H9 (cell line): ENCODE measurements around the gene STAG2. TPM values are rescaled to one million over a fixed set of nuclear protein-coding genes. Genes with fewer than 3 reads are reported as not detected.

Experiments used
- DNase-seq: peaks from one replicate; pipeline ENCODE4 v3.0.0-alpha.2; 2017
- H2AFZ ChIP-seq: one replicate; pipeline ENCODE4 v1.6.1; 2013; ENCODE audit warnings: mild to moderate bottlenecking, low read length, control low read depth, moderate library complexity
- H2AK5ac ChIP-seq: 2 replicates; pipeline ENCODE4 v1.6.1; 2013; ENCODE audit warnings: low read length, control low read depth, mixed read lengths; ENCODE audit not compliant: insufficient read length
- H2BK120ac ChIP-seq: one replicate; pipeline ENCODE4 v1.6.1; 2013; ENCODE audit warnings: low read depth, mild to moderate bottlenecking, low read length, control low read depth, inconsistent platforms; ENCODE audit not compliant: poor library complexity, severe bottlenecking
- H2BK12ac ChIP-seq: 2 replicates; pipeline ENCODE4 v1.6.1; 2013; ENCODE audit warnings: low read length, control low read depth, mixed read lengths, low read depth; ENCODE audit not compliant: insufficient read length
- H2BK15ac ChIP-seq: 2 replicates; pipeline ENCODE4 v1.6.1; 2013; ENCODE audit warnings: low read depth, low read length, control low read depth
- H2BK20ac ChIP-seq: one replicate; pipeline ENCODE4 v1.6.1; 2013; ENCODE audit warnings: low read depth, mild to moderate bottlenecking, low read length, control low read depth, inconsistent platforms; ENCODE audit not compliant: poor library complexity, severe bottlenecking
- H2BK5ac ChIP-seq: 2 replicates; pipeline ENCODE4 v1.6.1; 2013; ENCODE audit warnings: low read length, control low read depth, mixed read lengths; ENCODE audit not compliant: insufficient read length
- H3K14ac ChIP-seq: 2 replicates; pipeline ENCODE4 v1.6.1; 2013; ENCODE audit warnings: low read length, control low read depth; ENCODE audit not compliant: insufficient read depth
- H3K18ac ChIP-seq: 2 replicates; pipeline ENCODE4 v1.6.1; 2013; ENCODE audit warnings: low read depth, mild to moderate bottlenecking, mixed read lengths, low read length, control low read depth; ENCODE audit not compliant: insufficient read length
- H3K23ac ChIP-seq: 2 replicates; pipeline ENCODE4 v1.6.1; 2013; ENCODE audit warnings: low read length, control low read depth, mixed read lengths, low read depth; ENCODE audit not compliant: insufficient read length
- H3K23me2 ChIP-seq: 2 replicates; pipeline ENCODE4 v1.6.1; 2013; ENCODE audit warnings: low read depth, mild to moderate bottlenecking, mixed read lengths, low read length, control low read depth; ENCODE audit not compliant: insufficient read length, poor library complexity, severe bottlenecking
- H3K27ac ChIP-seq: 2 replicates; pipeline ENCODE4 v1.5.1; 2013; ENCODE audit warnings: low read length, control low read depth, mixed read lengths, low read depth; ENCODE audit not compliant: insufficient read length
- H3K27me3 ChIP-seq: 2 replicates; pipeline ENCODE4 v1.6.1; 2013; ENCODE audit warnings: low read length, control low read depth, inconsistent platforms; ENCODE audit not compliant: insufficient read depth
- H3K4ac ChIP-seq: 2 replicates; pipeline ENCODE4 v1.6.1; 2013; ENCODE audit warnings: low read depth, mild to moderate bottlenecking, control low read depth, inconsistent platforms, low read length, moderate library complexity
- H3K4me1 ChIP-seq: 2 replicates; pipeline ENCODE4 v1.6.1; 2013; ENCODE audit warnings: low read length, control low read depth, inconsistent platforms; ENCODE audit not compliant: insufficient read depth
- H3K4me2 ChIP-seq: 2 replicates; pipeline ENCODE4 v1.6.1; 2013; ENCODE audit warnings: low read length, control low read depth, mixed read lengths; ENCODE audit not compliant: insufficient read length, insufficient read depth
- H3K56ac ChIP-seq: 2 replicates; pipeline ENCODE4 v1.6.1; 2013; ENCODE audit warnings: low read depth, mild to moderate bottlenecking, mixed read lengths, low read length, control low read depth; ENCODE audit not compliant: insufficient read length
- H3K79me1 ChIP-seq: 2 replicates; pipeline ENCODE4 v1.6.1; 2013; ENCODE audit warnings: low read depth, mild to moderate bottlenecking, moderate library complexity, low read length, control low read depth, inconsistent platforms; ENCODE audit not compliant: insufficient read depth, poor library complexity, severe bottlenecking
- H3K79me2 ChIP-seq: 2 replicates; pipeline ENCODE4 v1.6.1; 2013; ENCODE audit warnings: low read length, control low read depth, inconsistent platforms; ENCODE audit not compliant: insufficient read depth
- H3K9ac ChIP-seq: 2 replicates; pipeline ENCODE4 v1.6.1; 2013; ENCODE audit warnings: low read length, control low read depth, mixed read lengths; ENCODE audit not compliant: insufficient read length; ENCODE audit errors: extremely low read depth
- H3K9me3 ChIP-seq: one replicate; pipeline ENCODE4 v1.6.1; 2013; ENCODE audit warnings: low read depth, low read length, inconsistent platforms; ENCODE audit not compliant: control insufficient read depth
- H3T11ph ChIP-seq: one replicate; pipeline ENCODE4 v1.6.1; 2013; ENCODE audit warnings: mild to moderate bottlenecking, low read length, control low read depth, inconsistent platforms
- H4K20me1 ChIP-seq: one replicate; pipeline ENCODE4 v1.6.1; 2013; ENCODE audit not compliant: control insufficient read depth, insufficient read length, insufficient read depth
- H4K5ac ChIP-seq: 2 replicates; pipeline ENCODE4 v1.6.1; 2013; ENCODE audit warnings: low read depth, mild to moderate bottlenecking, mixed read lengths, low read length, control low read depth; ENCODE audit not compliant: insufficient read length
- H4K8ac ChIP-seq: replicated peaks from 2 replicates; pipeline ENCODE4 v1.6.1; 2013; ENCODE audit warnings: low read length, control low read depth, mixed read lengths, low read depth; ENCODE audit not compliant: insufficient read length
- H4K91ac ChIP-seq: 2 replicates; pipeline ENCODE4 v1.6.1; 2013; ENCODE audit warnings: low read depth, mild to moderate bottlenecking, moderate library complexity, mixed read lengths, low read length, control low read depth; ENCODE audit not compliant: insufficient read length
- H3K27ac Mint-ChIP-seq, 3 experiments: 2 replicates in 2 of 3; 3 replicates in 1 of 3; pipeline ENCODE4 v1.8.0; 2020 to 2021; ENCODE audit warnings: mixed read lengths in 3 of 3, mild to moderate bottlenecking in 1 of 3, moderate library complexity in 1 of 3
- H3K27me3 Mint-ChIP-seq: 2 replicates; pipeline ENCODE4 v1.8.0; 2021; ENCODE audit warnings: low read depth, mild to moderate bottlenecking, moderate library complexity, mixed read lengths
- H3K36me3 Mint-ChIP-seq, 3 experiments: 2 replicates in 2 of 3; 3 replicates in 1 of 3; pipeline ENCODE4 v1.8.0; 2020 to 2021; ENCODE audit warnings: low read depth in 3 of 3, mixed read lengths in 3 of 3; ENCODE audit not compliant: insufficient read depth in 1 of 3
- H3K4me1 Mint-ChIP-seq, 2 experiments: 2 replicates each; pipeline ENCODE4 v1.8.0; 2020; ENCODE audit warnings: mixed read lengths in 2 of 2
- H3K4me3 Mint-ChIP-seq, 2 experiments: 2 replicates in 1 of 2; 3 replicates in 1 of 2; pipeline ENCODE4 v1.8.0; 2020 to 2021; ENCODE audit warnings: mild to moderate bottlenecking in 2 of 2, mixed read lengths in 2 of 2, moderate library complexity in 1 of 2
- H3K9me3 Mint-ChIP-seq, 2 experiments: 2 replicates in 1 of 2; 3 replicates in 1 of 2; pipeline ENCODE4 v1.8.0; 2020; ENCODE audit warnings: mild to moderate bottlenecking in 2 of 2, mixed read lengths in 2 of 2, moderate library complexity in 1 of 2
- CTCF ChIP-seq: fragments of 200-600 bp; sonication (generic); conservative IDR thresholded peaks from 3 replicates; pipeline ENCODE4 v1.8.0; 2021; ENCODE audit warnings: antibody characterized with exemption, mild to moderate bottlenecking
- WGBS: extraction: QIAGEN DNeasy Blood & Tissue Kit; methylation state at CpG from one replicate; pipeline ENCODE4 v1.1.7; 2013; ENCODE audit warnings: missing lambda C conversion rate, low lambda C conversion rate, mixed read lengths; ENCODE audit not compliant: insufficient read length; ENCODE audit errors: extremely low coverage; 5-methylcytosine and 5-hydroxymethylcytosine counted together
- total RNA-seq: library from RNA; stranded (reverse); gene quantifications from 2 replicates; pipeline ENCODE4 v1.2.1, GENCODE V29; 2021

The STAG2 gene
- total RNA-seq, 1 experiment from 2014 or later, result 81.6 TPM

GRCh38 chrX:124010157-124010556 is 48.7 kb downstream of the STAG2 start:
- Histone ChIP-seq H4K91ac (no peak overlapping the region), H3K27me3 (no peaks in the 10 kb centered on the region), H3K9me3 (peaks cover 12% of the 10 kb centered on the region), H3K23me2 (no peaks in the 10 kb centered on the region), H2BK20ac (no peak overlapping the region), H2BK120ac (no peak overlapping the region), H3K4me1 (no peaks in the 10 kb centered on the region), H4K8ac (no peak overlapping the region), H2AFZ (no peak overlapping the region), H3K4me2 (no peak overlapping the region), H2BK15ac (no peak overlapping the region), H3K79me1 (no peaks in the 10 kb centered on the region), H3K18ac (no peak overlapping the region), H3K9ac (no peak overlapping the region), H2BK12ac (no peak overlapping the region), H3K79me2 (peaks cover 20% of the 10 kb centered on the region; the same call in 1 of the 2 replicates), H4K5ac (no peak overlapping the region), H3K14ac (no peak overlapping the region), H3K4ac (no peak overlapping the region), H3K27ac (no peak overlapping the region), H3K23ac (no peak overlapping the region), H4K20me1 (no peaks in the 10 kb centered on the region), H2BK5ac (no peak overlapping the region), H3T11ph (no peak overlapping the region), H2AK5ac (no peak overlapping the region), H3K56ac (no peak overlapping the region)
- no CpG with 5 or more reads among the region's 3 CpGs for WGBS
- Mint-ChIP-seq H3K4me3 (no peak overlapping the region), H3K27me3 (no peaks in the 10 kb centered on the region), H3K36me3 (peaks cover 16 to 20% (median 19%) of the 10 kb centered on the region in 3 experiments; a peak in 6 of 7 replicates), H3K9me3 (peaks cover 18 to 61% of the 10 kb centered on the region in 2 experiments; a peak in 4 of 5 replicates), H3K4me1 (peaks cover 5 to 8% of the 10 kb centered on the region in 2 experiments; a peak in 2 of 4 replicates), H3K27ac (no peak overlapping the region)
- TF ChIP-seq CTCF, result no peak
- no peak for DNase-seq
